Measurements from ENCODE around the gene ZNF540. TPM values are rescaled to one million over a fixed set of nuclear protein-coding genes. Genes with fewer than 3 reads are reported as not detected.

Gene ZNF540
- total and polyA plus RNA-seq, 2 experiments from 2014 or later: 3.0 TPM; not detected in 1

- TF ChIP-seq ZNF462 (CRISPR knock-in tag; IDR thresholded peaks at IDR 0.05) (no peak), EZH2 (IDR thresholded peaks at IDR 0.05; ENCODE audit: low read depth, unreplicated experiment) (no peak), ZNF331 (CRISPR knock-in tag; IDR thresholded peaks at IDR 0.05; ENCODE audit: low read depth) (no peak)
These were observed 40.7 kb downstream of the ZNF540 start (continued) for GRCh38 chr19:37635076-37636056.

- Histone ChIP-seq H3K27me3 (ENCODE audit: insufficient read depth) (peaks cover 40% of the 10 kb centered on the region), H4K20me1 (replicated peaks; ENCODE audit: insufficient read depth) (peaks cover 5% of the 10 kb centered on the region), H3F3A (replicated peaks; ENCODE audit: low read depth) (peaks cover 6% of the 10 kb centered on the region; the same call in 1 of the 2 replicates), H3K4me1 (ENCODE audit: insufficient read depth) (peaks cover 10% of the 10 kb centered on the region), H3K36me3 (ENCODE audit: insufficient read depth) (no peaks in the 10 kb centered on the region), H3K9me2 (ENCODE audit: insufficient read depth) (no peaks in the 10 kb centered on the region), H3K4me3 (peak overlapping the region; percentile 88), H3K27ac (ENCODE audit: low read depth) (no peak overlapping the region), H2AFZ (0 out of 2 replicates have a peak overlapping the region, but pooled peaks have one; percentile 97), H3K4me2 (peak overlapping the region; percentile 95), H3K79me2 (replicated peaks; ENCODE audit: insufficient read depth) (peaks cover 24% of the 10 kb centered on the region)
- Mint-ChIP-seq H3K4me3 (peak overlapping the region; percentile 85), H3K36me3 (ENCODE audit: low read depth) (peaks cover 3% of the 10 kb centered on the region; the same call in 2 of the 3 replicates), H3K27me3 (ENCODE audit: insufficient read depth, low read depth, poor library complexity) (peaks cover 18% of the 10 kb centered on the region), H3K9me3 (peaks cover 4% of the 10 kb centered on the region; the same call in 2 of the 3 replicates), H3K4me1 (peaks cover 17% of the 10 kb centered on the region), H3K27ac (no peak overlapping the region)
- no peak for DNase-seq (ENCODE audit: low spot score)
- ATAC-seq: no peak
- TF ChIP-seq ZNF331 (CRISPR knock-in tag; IDR thresholded peaks at IDR 0.05; ENCODE audit: low read depth) (no peak), ZNF462 (CRISPR knock-in tag; IDR thresholded peaks at IDR 0.05) (no peak)
These were observed 59.4 kb downstream of the ZNF540 start for GRCh38 chr19:37654118-37654517.
